ENCODE results near the gene RASD1.

DNA sequence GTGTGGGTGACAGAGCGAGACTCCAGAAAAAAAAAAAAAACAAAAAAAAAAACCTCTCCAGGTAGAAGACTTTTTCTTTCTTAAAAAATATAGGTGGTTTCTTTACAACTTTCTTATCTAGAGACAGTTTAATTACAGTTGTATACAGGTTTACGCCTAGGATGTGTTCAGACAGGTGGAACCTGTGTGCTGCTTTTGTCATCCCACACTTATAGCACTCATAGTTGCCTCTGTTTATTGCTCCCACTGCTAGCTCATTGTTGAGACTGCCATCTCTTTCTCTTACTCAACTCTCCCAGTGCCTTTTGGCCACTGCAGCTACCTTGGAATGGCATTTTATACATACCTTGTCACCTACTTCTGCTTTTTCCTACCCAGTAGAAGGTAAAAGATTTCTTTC is 38.5 kb downstream of the RASD1 start:
- TF ChIP-seq, protein P1, sequence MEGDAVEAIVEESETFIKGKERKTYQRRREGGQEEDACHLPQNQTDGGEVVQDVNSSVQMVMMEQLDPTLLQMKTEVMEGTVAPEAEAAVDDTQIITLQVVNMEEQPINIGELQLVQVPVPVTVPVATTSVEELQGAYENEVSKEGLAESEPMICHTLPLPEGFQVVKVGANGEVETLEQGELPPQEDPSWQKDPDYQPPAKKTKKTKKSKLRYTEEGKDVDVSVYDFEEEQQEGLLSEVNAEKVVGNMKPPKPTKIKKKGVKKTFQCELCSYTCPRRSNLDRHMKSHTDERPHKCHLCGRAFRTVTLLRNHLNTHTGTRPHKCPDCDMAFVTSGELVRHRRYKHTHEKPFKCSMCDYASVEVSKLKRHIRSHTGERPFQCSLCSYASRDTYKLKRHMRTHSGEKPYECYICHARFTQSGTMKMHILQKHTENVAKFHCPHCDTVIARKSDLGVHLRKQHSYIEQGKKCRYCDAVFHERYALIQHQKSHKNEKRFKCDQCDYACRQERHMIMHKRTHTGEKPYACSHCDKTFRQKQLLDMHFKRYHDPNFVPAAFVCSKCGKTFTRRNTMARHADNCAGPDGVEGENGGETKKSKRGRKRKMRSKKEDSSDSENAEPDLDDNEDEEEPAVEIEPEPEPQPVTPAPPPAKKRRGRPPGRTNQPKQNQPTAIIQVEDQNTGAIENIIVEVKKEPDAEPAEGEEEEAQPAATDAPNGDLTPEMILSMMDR (IDR thresholded peaks at IDR 0.05): no peak
- TF ChIP-seq POLR2A (IDR thresholded peaks at IDR 0.05) (no peak), POLR2AphosphoS5 (IDR thresholded peaks at IDR 0.05) (no peak)
